Activated gamma-delta T cell treated with anti-CD3 and anti-CD28 coated beads, Interleukin-2, amount 50 U/mL, for 16 hours (primary cell): Measurements from ENCODE around the gene HIC1.

Experiments used
- DNase-seq: peaks from one replicate; pipeline ENCODE4 v3.0.0-alpha.2; 2020; ENCODE audit warnings: low read depth

HIC1 gene

GRCh38 chr17:2025220-2025621, 29.7 kb upstream of the HIC1 start, which contains the start of gene RTN4RL1:
RTN4RL1 (minus strand) TSS chr17:2025334; CDS start chr17:2024865, 469 bp downstream.
- DNase-seq = peak; percentile 48

- no peak for DNase-seq
Measured at GRCh38 chr17:2025622-2026309, 29.1 kb upstream of the HIC1 start.

DNA sequence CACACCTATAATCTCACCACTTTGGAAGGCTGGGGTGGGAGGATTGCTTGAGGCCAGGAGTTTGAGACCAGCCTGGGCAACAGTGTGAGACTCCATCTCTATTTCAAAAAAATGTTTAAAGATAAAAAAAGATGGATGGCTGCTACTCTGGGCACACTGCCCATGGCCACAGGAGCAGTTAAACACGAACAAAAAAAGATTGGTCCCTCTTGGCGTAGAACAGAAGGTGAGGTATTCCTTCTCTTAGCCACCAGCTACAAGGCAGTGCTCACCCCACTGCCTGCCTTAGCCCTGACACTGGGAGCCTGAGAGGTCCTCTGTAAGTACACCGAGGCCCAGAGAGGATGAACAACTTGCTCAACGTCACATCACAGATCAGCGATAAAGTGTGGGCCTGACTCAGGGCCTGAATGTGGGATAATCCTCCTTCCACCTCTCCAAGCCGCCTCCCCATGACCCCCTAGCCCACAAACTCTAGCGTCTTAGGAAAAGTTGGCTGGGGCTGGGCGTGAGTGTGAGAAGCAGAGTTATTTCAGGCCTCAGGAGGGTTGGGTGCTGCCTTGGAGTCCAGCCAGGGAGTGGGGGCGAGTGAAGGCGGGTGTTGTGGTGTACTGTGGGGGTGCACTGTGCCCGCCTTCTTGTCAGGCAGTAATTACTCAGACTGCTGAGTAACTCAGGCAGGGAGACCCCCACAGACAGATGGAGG, 27.2 kb upstream of the HIC1 start:
- DNase-seq = no peak

GRCh38 chr17:2028234-2028614, 26.7 kb upstream of the HIC1 start:
- DNase-seq = no peak

DNA sequence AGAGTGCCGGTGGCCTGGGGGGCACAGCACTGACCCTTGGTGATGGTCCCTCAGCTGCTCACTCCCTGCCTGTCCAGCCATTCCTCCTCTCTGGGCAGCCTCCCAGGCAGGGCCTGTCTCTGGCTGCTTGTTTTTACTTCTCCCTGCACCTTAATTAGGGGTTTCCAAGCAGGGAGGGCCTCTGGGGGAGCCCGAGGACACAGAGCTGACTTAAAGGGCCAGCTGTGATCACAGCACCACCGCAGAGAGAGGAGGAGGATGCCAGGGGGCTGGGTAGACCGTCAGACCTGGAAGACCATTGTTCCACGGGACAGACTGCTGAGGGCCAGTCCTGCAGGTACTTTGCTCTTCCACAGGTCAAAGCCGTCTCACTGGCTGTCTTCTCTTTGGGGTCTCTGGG, 26.2 kb upstream of the HIC1 start:
- no peak for DNase-seq

- DNase-seq = peak; percentile 79
Measured at GRCh38 chr17:2029911-2030778, 24.8 kb upstream of the HIC1 start, which contains the start of gene DPH1. DPH1 (plus strand) TSS chr17:2030153; CDS start chr17:2030170, 17 bp downstream.

- no peak for DNase-seq
Measured at GRCh38 chr17:2030779-2031163, 24.1 kb upstream of the HIC1 start.

DNA sequence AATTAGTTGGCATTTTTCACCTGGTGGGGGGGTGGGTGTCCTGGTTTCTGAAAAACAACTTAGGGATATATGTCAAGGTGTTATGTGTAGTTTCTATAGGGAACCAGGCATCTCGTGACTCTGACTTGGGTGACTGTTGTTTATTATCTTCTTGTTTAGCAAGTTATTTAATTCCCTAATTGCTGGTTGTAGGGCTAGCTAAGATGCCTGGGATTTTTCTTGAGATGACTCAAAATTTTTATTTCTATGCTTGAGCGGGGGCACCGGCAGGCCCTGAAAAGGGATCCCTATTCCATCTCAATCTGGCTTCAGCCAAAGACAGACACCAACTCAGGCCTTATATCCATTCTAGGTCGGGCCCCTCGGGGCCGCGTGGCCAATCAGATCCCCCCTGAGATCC, 21.8 kb upstream of the HIC1 start:
- DNase-seq = no peak

- DNase-seq = no peak
Measured at GRCh38 chr17:2034157-2034556, 20.7 kb upstream of the HIC1 start.

DNA sequence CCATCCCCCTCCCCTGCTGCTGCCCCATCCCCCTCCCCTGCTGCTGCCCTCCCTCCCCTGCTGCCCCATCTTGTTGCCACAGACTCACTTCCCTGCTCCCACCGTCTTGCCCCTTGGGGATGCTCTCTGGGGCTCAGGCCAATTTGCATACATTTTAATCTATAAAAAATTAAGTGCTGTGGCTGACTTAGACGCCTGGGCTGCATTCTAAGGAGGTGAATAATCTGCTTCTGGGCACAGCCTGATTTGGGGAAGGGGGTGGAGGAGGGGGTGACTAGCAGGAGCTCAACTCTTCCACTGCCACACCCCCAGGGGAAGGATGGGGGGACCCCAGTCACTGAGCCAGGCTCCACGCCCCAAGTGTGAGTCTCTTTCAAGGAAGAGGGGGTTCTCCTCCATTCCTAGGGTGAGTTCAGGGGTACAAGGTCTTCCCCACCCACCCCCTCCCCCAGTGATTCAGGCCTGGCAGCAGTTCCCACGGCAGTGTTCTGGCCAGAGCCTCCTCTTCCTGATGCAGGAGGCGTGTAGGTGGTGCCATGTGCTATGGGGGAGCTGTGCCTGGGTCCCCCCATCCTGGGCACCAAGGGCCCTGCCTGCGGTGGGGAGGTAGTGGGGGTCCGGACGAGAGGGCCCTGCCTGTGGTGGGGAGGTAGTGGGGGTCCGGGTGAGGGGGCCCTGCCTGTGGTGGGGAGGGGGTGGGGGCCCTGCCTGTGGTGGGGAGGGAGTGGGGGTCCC, 19.9 kb upstream of the HIC1 start:
- DNase-seq = no peak

GRCh38 chr17:2035541-2036488, 19.1 kb upstream of the HIC1 start:
- no peak for DNase-seq

DNA sequence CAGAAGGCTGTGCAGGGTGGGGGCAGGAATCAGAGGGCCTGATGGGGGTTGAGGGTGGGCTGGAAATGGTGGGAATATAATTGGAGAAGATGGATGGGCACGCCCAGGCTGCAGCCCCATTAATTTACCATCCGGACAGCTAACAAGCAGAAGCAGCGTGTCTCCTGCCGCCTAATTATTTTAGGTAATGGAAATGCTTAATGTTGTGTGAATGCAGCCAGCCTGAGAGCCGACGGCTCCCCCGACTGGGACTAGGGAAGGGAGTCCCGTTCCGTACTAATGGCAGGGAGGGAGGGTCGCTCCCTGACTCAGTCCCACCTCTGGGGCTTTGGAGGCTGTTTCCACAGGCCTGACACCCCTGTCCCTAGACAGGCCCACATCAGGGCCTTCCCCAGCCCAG, 17.7 kb upstream of the HIC1 start:
- DNase-seq = no peak

- DNase-seq = no peak
Measured at GRCh38 chr17:2040219-2040827, 14.6 kb upstream of the HIC1 start.

DNA sequence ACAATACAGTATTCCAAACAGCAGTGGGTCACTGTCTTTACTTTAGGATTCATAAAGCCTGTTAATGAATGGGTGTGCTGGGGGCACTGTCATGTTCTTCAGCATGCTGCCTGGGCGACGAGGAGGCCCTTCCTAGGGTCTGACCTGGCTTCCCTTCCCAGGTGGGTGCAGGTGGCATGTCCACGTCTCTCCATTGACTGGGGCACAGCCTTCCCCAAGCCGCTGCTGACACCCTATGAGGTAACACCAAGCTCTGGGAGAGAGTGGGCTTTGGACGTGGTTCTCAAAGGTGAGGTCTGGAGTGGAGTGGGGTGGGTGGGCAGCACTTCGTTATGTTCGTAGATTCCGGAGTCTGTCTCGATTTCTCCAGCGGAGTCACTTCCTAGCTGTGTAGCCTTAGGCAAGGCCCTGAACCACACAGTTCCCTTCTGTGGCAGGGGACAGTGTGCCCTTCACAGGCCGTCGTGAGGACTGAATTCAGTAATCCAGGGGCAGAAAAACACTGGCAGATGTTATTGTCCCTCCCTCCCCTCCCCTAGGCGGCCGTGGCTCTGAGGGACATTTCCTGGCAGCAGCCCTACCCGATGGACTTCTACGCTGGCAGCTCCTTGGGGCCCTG, 13.9 kb upstream of the HIC1 start:
- DNase-seq = no peak

DNA sequence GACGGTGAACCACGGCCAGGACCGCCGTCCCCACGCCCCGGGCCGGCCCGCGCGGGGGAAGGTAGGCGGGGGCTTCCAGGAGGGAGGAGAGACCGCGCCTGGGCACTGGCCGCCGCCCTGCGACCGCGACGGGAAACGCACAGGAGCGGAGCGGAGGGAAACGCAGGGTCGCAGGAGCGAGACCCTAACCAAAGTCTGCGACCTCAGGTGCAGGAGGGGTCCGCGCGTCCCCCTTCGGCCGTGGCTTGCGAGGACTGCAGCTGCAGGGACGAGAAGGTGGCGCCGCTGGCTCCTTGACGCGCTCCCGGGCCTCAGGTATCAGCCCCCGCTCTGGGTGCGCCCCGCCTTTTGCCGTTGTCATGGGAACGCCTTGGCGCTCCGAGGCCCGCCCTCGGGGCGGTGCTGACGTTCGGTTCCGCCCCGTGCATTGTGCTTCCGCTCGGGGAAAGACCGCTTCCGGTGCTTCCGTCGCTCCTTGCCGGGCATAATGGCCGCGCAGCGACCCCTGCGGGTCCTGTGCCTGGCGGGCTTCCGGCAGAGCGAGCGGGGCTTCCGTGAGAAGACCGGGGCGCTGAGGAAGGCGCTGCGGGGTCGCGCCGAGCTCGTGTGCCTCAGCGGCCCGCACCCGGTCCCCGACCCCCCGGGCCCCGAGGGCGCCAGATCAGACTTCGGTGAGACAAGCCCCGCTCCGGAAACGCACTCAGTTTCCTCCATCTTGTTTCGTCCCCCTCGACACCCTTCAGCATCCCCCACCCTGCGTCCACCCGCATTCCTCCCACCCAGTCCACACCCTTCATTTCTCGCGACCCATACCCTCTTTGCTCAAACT, 13.1 kb upstream of the HIC1 start, which contains the start of gene OVCA2:
TSS of gene OVCA2 (plus strand) at position 462 of the 829 bp plus-strand sequence. CDS start at position 488, 26 bp downstream.
- DNase-seq = peak; percentile 97

DNA sequence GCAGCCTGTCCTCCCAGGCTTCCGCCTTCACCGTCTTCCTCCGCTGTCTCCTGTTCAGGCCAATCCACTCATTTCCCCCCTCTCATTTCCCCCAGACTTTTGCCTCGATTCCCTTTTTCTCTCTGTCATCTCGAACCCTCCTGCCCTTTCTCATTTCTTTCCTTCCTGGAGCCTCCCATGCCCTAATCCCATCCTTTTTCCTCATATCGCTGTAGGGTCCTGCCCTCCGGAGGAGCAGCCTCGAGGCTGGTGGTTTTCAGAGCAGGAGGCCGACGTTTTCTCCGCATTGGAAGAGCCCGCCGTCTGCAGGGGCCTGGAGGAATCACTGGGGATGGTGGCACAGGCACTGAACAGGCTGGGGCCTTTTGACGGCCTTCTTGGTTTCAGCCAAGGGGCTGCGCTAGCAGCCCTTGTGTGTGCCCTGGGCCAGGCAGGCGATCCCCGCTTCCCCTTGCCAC, 12.5 kb upstream of the HIC1 start:
- no peak for DNase-seq

DNA sequence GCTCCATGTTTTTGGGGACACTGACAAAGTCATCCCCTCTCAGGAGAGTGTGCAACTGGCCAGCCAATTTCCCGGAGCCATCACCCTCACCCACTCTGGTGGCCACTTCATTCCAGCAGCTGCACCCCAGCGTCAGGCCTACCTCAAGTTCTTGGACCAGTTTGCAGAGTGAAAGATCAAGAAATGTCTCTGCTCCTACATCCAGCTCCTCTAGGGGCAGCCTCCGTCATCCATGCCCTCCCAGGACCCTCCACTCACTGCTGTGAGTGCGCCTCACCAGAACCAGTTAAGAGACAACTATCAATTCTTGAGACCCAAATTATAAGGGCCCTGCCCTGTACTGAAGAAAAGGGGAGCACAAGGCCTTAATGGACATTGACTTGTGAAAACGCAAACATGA, 12.0 kb upstream of the HIC1 start:
- DNase-seq = no peak

GRCh38 chr17:2043785-2044184, 11.1 kb upstream of the HIC1 start:
- DNase-seq = no peak
